ENCODE data around the gene XPNPEP3.
"Not testable (repeated sequence)": the region's sequence is repeated elsewhere in the genome, so short reads cannot be mapped to it uniquely, and the experiment has no call there.

The XPNPEP3 gene

DNA sequence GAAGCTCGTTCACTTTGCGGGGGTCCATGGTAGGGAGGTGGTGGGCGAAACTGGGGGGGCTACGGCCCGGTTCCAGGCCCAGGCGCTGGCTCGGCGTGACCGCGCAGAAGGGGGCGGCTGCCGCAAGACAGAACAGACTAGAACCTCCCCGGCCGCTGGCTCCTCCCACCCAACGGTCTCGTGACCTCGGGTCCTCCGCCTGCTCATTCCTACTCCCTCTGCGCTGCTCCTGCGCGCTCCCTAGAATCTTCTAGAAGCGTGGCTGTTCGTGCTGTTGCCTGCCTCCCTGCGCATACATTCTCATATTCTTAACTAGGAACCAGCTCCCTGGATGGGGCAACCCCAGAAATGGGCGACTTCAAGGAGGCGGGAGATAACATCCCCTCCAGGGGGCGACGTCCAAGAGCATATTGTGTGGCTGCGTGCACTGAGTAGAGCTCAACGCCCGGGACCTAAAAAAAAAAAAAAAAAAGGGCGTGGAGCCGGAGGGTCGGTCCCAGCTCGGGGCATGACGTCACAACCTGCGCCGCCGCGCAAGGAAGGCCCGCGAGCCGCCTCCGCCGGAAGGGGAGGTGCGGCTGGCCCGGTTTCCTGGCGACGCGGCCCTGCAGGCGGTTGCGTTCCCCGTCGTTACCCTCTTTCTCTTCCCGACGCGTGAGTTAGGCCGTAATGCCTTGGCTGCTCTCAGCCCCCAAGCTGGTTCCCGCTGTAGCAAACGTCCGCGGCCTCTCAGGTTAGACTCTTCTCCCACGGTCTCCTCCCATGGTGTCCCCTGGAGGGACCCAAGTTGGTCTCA, at the start of gene XPNPEP3, which contains the start of gene ST13:
TSS of gene XPNPEP3 (plus strand) at position 636 of the 796 bp plus-strand sequence. CDS start at position 670, 34 bp downstream.
TSS of gene ST13 (minus strand) at position 127 of the 796 bp plus-strand sequence. CDS start at position 28, 99 bp downstream.
- peak; percentile 78 for FAIRE-seq

GRCh38 chr22:40808018-40808841, 48.7 kb upstream of the XPNPEP3 start:
- FAIRE-seq: no peak

DNA sequence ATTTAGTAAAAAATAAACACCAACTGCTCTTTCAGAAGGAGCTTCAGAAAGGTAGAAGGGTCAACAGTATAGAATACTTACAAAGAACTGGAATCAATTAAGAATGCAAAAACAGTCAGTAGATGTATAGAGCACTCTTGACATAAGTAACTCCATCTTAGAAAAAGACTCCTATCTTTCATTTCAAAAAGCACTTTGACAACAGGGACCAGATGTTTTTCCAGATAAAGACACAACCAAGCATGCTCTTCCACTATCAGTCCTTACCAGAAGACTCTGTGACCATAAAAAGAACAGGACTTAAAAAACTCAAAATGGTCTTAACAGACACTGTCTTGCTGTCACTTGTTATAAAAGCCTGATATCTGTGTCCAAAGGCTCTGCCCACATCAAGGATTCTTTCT, 43.0 kb upstream of the XPNPEP3 start:
- FAIRE-seq: no peak

GRCh38 chr22:40817737-40818136, 39.2 kb upstream of the XPNPEP3 start:
- no peak for FAIRE-seq

DNA sequence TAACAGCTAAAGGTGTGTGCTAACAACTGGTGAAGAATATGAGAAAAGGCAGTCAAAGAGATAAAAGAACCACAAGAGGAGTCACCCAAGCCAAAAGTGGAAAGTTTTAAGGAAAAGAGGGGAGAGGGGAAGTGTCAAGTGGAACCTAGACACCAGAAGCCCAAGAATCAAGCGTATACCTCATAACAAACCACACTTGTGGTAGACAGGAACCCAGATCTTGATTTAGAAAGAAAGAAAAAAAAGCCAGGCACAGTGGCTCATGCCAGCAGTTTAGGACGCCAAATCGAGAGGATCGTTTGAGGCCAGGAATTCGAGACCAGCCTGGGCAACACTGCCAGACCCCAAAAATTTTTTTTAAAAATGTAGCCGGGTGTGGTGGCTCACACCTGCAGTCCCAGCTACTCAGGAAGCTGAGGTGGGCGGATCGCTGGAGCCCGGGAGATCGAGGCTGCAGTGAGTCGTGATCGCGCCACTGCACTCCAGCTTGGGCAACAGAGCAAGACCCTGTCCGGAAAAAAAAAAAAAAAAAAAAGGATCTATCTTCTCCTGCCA, 38.7 kb upstream of the XPNPEP3 start:
- FAIRE-seq: no peak

- no peak for FAIRE-seq
Measured at GRCh38 chr22:40818747-40819598, 38.0 kb upstream of the XPNPEP3 start, which contains the start of gene SLC25A17. TSS of gene SLC25A17 (minus strand) at chr22:40819346. CDS start at chr22:40819248, 98 bp downstream.

DNA sequence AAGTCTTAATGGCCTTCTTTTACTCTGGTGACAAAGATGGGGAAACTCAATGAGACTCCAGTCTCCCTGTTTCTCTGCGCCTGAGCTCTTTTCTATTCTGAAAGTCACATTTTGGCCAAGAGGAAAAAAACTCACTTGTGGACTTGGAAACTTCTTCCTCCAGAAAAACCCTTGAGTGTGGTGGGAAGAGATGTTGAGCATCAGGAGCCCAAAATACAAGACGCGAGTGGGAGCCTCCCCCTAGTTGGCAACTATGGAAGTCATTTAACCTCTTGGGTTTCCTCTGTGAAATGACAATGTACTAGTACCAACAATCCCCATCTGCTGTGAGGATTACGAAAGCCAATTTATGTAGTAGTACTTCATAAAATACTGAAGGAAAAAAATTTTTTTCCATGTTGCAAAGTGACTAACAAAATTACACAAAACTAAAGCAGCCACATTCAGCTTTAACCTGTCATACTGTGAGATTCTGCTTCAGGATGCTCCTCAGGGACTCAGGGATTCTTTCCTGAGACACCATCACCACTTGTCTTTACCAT, 37.3 kb upstream of the XPNPEP3 start:
- FAIRE-seq: no peak

- no peak for FAIRE-seq
Measured at GRCh38 chr22:40823426-40823825, 33.5 kb upstream of the XPNPEP3 start.

GRCh38 chr22:40826292-40826691, 30.7 kb upstream of the XPNPEP3 start:
- FAIRE-seq: not testable (repeated sequence)

DNA sequence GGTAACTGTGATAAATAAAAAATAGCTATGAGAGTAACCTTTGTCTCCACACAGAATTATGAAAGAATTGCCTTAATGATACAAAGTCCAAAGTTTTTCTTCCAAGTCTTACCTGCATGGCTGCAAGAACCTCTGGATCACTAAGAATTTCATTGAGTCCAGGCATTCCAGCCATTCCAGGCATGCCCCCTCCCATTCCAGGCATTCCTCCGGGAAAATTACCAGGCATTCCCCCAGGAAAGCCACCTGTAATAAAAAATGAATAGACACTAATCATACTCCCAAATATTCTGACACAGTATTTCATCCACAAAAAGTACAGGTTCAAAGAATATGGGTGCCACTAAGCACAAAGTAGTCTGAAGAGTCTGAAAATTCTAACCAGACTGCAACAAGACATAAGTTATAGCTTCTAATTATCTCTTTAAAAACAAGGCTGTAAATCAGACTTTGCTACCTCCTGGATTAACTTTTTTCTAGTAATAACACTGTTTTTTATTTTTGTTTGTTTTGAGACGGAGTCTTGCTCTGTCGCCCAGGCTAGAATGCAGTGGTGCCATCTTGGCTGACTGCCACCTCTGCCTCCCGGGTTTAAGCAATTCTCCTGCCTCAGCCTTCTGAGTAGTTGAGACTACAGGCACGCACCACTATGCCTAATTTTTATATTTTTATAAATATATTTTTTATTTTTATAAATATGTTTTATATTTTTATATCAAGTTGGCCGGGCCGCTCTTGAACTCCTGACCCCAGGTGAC, 29.8 kb upstream of the XPNPEP3 start:
- FAIRE-seq: no peak

DNA sequence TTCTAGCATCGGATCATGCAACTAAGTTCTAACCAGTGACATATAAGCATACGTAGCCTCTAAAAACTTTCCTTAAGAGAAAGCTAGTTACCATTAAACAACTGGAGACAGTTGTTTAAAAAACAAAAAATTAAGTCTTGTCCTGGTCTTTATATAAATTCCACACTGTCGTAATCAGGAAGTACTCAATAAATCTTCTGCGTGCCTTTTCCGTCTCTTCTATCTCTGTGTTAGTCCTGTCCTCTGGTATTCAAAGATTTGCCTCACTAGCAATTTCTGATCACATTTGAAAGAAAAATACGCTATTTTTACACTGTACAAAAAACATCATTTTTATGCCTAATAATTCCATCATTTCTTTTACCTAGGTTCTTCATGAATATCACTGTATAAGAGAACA, 27.8 kb upstream of the XPNPEP3 start:
- FAIRE-seq: no peak

- no peak for FAIRE-seq
Measured at GRCh38 chr22:40834619-40835018, 22.3 kb upstream of the XPNPEP3 start.

DNA sequence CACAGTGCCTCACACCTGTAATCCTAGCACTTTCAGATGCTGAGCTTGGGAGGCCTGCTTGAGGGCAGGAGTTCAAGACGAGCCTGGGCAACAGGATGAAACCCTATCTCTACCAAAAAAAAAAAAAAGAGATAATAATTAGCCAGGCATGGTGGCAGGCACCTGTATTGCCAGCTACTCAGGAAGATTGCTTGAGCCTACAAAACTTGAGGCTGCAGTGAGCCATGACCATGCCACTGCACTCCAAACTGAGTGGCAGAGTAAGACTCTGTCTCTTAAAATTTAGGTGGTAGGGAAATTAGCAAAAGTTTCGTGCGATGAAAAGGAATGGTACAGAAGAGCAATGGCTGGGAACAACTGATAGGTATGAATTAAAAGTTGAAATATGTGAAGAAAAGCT, 18.5 kb upstream of the XPNPEP3 start:
- FAIRE-seq: no peak

DNA sequence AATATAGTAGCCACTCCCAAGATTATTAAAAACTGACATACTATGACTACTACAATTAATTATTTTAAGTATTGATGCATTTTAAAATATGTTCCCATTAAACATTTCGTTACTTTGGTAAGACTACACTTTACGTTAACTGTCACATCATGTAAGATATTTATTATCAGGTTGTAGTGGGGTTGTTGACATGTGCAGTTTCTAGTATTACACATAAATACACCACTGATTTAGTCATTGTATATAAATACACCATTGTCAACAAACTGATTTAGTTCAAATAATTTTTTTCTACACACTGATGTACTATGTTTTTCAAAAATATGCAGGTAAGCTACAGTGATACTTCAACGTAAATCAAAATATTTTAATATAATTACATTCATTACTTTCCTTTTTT, 12.0 kb upstream of the XPNPEP3 start:
- FAIRE-seq: no peak

- not testable (repeated sequence) for FAIRE-seq
Measured at GRCh38 chr22:40845816-40846215, 11.1 kb upstream of the XPNPEP3 start.

GRCh38 chr22:40853333-40853732, 3.6 kb upstream of the XPNPEP3 start:
- FAIRE-seq: no peak

DNA sequence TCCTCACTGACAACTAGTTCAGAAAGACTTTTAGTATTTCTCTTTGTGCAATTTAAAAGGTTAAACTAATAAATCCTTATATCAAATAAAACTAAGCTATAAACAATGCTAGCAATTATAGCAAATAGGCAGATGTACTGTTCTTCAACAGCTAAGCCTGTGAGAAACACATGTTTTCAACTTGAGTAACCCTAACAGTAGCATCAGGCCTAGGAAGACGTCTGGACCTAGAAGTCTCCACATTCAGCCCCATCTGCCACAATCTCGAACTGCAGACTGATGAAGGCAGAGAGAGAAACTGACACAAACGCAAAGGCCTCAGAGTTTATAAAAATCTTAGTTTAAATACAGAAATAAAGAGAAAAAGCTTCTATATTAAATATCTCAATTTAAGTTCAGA, 3.0 kb upstream of the XPNPEP3 start:
- no peak for FAIRE-seq

GRCh38 chr22:40855071-40855978, 1.6 kb upstream of the XPNPEP3 start:
- FAIRE-seq: no peak

GRCh38 chr22:40855979-40856512, 902 bp upstream of the XPNPEP3 start:
- no peak for FAIRE-seq

Data from endometrium (tissue), 2 donors.